ENCODE data around the gene MAST3. TPM values are rescaled to one million over a fixed set of nuclear protein-coding genes. Genes with fewer than 3 reads are reported as not detected.

The MAST3 gene
- total RNA-seq, 2 experiments from 2014 or later: 14.8 to 31.4 TPM

DNA sequence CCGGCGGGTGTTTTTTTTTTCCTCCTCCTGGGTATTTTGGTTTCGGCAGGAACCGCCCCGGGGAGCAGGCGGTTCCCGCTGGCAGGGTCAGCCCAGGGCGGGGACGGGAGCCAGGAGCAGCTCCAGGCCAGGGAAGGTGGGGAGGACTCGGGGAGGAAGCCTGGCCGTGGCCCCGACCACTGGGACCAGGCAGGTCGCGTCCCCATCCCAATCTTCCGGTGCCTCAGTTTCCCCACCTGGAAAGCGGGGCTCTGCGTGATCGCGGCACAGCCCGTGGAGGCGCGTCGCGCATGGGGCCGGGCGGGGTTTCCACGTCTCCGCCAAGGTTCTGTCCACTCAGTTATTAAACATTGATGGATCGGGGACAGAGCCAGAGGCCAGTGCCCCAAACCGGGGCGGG, 45.7 kb upstream of the MAST3 start:
- ChIA-PET POLR2A (no interaction called here), CTCF (ENCODE audit: unreplicated experiment) (no interaction called here)
- no TSS peak for BruUV-seq (replicated peaks)

DNA sequence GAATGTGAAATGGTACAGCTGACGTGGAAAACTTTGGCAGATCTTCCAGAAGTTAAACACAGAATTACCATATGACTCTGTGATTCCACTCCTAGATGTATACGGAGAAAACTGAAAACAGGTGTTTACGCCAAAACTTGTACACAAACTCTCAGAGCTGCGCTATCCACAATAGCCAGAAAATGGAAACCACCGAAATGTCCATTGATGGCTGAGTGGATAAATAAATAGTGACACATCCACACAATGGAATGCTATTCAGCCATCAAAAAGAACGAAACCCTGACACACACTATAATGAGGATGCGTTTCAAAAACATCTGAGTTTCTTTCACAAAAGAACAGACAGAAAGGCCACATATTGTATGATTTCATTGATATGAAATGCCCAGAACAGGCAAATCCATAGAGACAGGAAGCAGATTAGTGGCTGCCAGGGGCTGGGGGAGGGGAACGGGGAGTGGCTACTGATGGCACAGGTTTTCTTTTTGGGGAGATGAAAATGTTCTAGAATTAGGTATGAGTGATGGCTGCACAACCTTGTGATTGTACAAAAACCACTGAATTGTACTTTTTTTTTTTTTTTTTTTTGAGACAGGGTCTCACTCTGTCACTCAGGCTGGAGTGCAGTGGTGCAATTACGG, 43.9 kb upstream of the MAST3 start:
- DNase-seq (ENCODE audit: low spot score): no peak

More for the DNA sequence above, 45.7 kb upstream of the MAST3 start:
- H3K4me1 ChIP-seq (ENCODE audit: insufficient read depth, low read length, poor library complexity, severe bottlenecking): peaks cover 6% of the 10 kb centered on the region
- no peaks in the 10 kb centered on the region for H4K20me1 ChIP-seq (ENCODE audit: insufficient read depth, low read length)
- H3K27ac ChIP-seq (ENCODE audit: low read depth, low read length, poor library complexity, severe bottlenecking): no peak overlapping the region
- H3K9me3 ChIP-seq (ENCODE audit: low read length): no peaks in the 10 kb centered on the region
- H3K9me2 ChIP-seq (ENCODE audit: insufficient read depth, low read length): no peaks in the 10 kb centered on the region
- H2AFZ ChIP-seq (ENCODE audit: low read length): no peak overlapping the region
- H3K4me3 ChIP-seq (ENCODE audit: low read depth, low read length, poor library complexity, severe bottlenecking): no peak overlapping the region
- no peak for TF ChIP-seq EZH2phosphoT487 (IDR thresholded peaks at IDR 0.05; ENCODE audit: borderline replicate concordance, low read depth, low read length)
- TF ChIP-seq, protein P1, sequence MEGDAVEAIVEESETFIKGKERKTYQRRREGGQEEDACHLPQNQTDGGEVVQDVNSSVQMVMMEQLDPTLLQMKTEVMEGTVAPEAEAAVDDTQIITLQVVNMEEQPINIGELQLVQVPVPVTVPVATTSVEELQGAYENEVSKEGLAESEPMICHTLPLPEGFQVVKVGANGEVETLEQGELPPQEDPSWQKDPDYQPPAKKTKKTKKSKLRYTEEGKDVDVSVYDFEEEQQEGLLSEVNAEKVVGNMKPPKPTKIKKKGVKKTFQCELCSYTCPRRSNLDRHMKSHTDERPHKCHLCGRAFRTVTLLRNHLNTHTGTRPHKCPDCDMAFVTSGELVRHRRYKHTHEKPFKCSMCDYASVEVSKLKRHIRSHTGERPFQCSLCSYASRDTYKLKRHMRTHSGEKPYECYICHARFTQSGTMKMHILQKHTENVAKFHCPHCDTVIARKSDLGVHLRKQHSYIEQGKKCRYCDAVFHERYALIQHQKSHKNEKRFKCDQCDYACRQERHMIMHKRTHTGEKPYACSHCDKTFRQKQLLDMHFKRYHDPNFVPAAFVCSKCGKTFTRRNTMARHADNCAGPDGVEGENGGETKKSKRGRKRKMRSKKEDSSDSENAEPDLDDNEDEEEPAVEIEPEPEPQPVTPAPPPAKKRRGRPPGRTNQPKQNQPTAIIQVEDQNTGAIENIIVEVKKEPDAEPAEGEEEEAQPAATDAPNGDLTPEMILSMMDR (conservative IDR thresholded peaks at IDR 0.05; ENCODE audit: low read length): no peak
- H3K36me3 ChIP-seq (ENCODE audit: insufficient read depth, low read length): no peaks in the 10 kb centered on the region
- intact Hi-C loops (cut with micrococcal nuclease; ENCODE audit: unreplicated experiment): no loop called here
- no peaks in the 10 kb centered on the region for H3K79me2 ChIP-seq (ENCODE audit: insufficient read depth, low read depth, low read length)
- no peak overlapping the region for H3K4me2 ChIP-seq (ENCODE audit: low read length)
- no peak for DNase-seq (ENCODE audit: low spot score)

DNA sequence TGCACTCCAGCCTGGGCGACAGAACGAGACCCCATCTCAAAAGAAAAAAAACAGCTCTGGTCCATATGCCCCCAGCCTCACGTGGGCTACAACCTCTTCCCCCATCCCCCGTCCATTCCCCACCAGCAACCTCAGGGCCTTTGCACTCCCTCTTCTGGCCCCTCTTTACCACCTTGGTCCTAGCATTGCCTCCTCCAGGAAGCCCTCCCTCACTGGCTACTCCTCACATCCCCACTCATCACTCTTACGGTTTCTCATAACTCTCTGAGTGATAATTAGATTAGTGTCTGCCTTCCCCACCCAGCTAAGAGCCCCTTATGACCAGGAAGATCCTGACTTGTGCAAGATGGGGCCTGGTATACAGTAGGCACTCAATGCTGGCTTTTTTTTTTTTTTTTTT, 41.6 kb upstream of the MAST3 start:
- Histone ChIP-seq H3K27ac (ENCODE audit: low read depth, low read length, poor library complexity, severe bottlenecking) (no peak overlapping the region), H3K79me2 (ENCODE audit: insufficient read depth, low read depth, low read length) (no peaks in the 10 kb centered on the region), H3K4me2 (ENCODE audit: low read length) (no peak overlapping the region), H3K9me2 (ENCODE audit: insufficient read depth, low read length) (no peaks in the 10 kb centered on the region), H3K4me1 (ENCODE audit: insufficient read depth, low read length, poor library complexity, severe bottlenecking) (peaks cover 23% of the 10 kb centered on the region), H3K9me3 (ENCODE audit: low read length) (no peaks in the 10 kb centered on the region), H3K4me3 (ENCODE audit: low read depth, low read length, poor library complexity, severe bottlenecking) (no peak overlapping the region), H2AFZ (ENCODE audit: low read length) (no peak overlapping the region), H3K36me3 (ENCODE audit: insufficient read depth, low read length) (peaks cover 10% of the 10 kb centered on the region), H4K20me1 (ENCODE audit: insufficient read depth, low read length) (no peaks in the 10 kb centered on the region)
- ChIA-PET POLR2A (interaction anchor here (0.5 to 0.9 kb wide), 3 partner anchors 34 to 118 kb away, joined by 3 to 6 read pairs (median 4); no protein-coding TSS in a partner anchor), CTCF (ENCODE audit: unreplicated experiment) (no interaction called here)
- no peak for TF ChIP-seq EZH2phosphoT487 (IDR thresholded peaks at IDR 0.05; ENCODE audit: borderline replicate concordance, low read depth, low read length)
- TF ChIP-seq, protein P1 (conservative IDR thresholded peaks at IDR 0.05; ENCODE audit: low read length): no peak
- BruUV-seq (replicated peaks): no TSS peak
- intact Hi-C loops (cut with micrococcal nuclease; ENCODE audit: unreplicated experiment): no loop called here
- no peak for DNase-seq (ENCODE audit: low spot score)

More for the DNA sequence above, 43.9 kb upstream of the MAST3 start:
- no peak overlapping the region for H3K4me2 ChIP-seq (ENCODE audit: low read length)
- no peaks in the 10 kb centered on the region for H4K20me1 ChIP-seq (ENCODE audit: insufficient read depth, low read length)
- CTCF ChIA-PET (ENCODE audit: unreplicated experiment): no interaction called here
- BruUV-seq (replicated peaks): no TSS peak
- no peak overlapping the region for H3K4me3 ChIP-seq (ENCODE audit: low read depth, low read length, poor library complexity, severe bottlenecking)
- H3K4me1 ChIP-seq (ENCODE audit: insufficient read depth, low read length, poor library complexity, severe bottlenecking): peaks cover 19% of the 10 kb centered on the region
- TF ChIP-seq EZH2phosphoT487 (IDR thresholded peaks at IDR 0.05; ENCODE audit: borderline replicate concordance, low read depth, low read length): no peak
- TF ChIP-seq, protein P1 (conservative IDR thresholded peaks at IDR 0.05; ENCODE audit: low read length): no peak
- no peaks in the 10 kb centered on the region for H3K36me3 ChIP-seq (ENCODE audit: insufficient read depth, low read length)
- H3K9me2 ChIP-seq (ENCODE audit: insufficient read depth, low read length): no peaks in the 10 kb centered on the region
- no peaks in the 10 kb centered on the region for H3K9me3 ChIP-seq (ENCODE audit: low read length)
- H3K27ac ChIP-seq (ENCODE audit: low read depth, low read length, poor library complexity, severe bottlenecking): no peak overlapping the region
- H3K79me2 ChIP-seq (ENCODE audit: insufficient read depth, low read depth, low read length): no peaks in the 10 kb centered on the region
- intact Hi-C loops (cut with micrococcal nuclease; ENCODE audit: unreplicated experiment): no loop called here
- POLR2A ChIA-PET: no interaction called here
- no peak overlapping the region for H2AFZ ChIP-seq (ENCODE audit: low read length)
